ENCODE measurements around the gene CMTM4.

DNA sequence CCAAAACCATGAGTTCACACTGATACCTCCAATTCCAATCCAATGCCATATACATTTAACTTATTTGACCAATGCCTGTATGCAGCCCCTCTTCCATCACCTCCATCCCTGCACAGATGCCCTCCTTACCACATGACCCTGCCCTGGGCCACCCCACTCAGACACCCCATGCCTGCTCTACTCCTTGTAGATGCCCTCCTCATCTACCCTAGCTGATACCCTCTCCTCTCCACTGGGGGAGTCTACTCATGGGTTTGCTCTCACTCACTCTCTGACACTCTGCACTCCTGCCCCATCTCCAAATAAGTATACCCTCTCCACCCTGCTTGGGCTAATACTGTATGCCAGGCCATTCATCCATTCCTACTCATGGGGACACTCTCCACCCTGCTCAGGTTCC lies 16.0 kb upstream of the CMTM4 start:
- TF ChIP-seq, protein P1, sequence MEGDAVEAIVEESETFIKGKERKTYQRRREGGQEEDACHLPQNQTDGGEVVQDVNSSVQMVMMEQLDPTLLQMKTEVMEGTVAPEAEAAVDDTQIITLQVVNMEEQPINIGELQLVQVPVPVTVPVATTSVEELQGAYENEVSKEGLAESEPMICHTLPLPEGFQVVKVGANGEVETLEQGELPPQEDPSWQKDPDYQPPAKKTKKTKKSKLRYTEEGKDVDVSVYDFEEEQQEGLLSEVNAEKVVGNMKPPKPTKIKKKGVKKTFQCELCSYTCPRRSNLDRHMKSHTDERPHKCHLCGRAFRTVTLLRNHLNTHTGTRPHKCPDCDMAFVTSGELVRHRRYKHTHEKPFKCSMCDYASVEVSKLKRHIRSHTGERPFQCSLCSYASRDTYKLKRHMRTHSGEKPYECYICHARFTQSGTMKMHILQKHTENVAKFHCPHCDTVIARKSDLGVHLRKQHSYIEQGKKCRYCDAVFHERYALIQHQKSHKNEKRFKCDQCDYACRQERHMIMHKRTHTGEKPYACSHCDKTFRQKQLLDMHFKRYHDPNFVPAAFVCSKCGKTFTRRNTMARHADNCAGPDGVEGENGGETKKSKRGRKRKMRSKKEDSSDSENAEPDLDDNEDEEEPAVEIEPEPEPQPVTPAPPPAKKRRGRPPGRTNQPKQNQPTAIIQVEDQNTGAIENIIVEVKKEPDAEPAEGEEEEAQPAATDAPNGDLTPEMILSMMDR (IDR thresholded peaks at IDR 0.05): no peak
- no peak for TF ChIP-seq POLR2A (IDR thresholded peaks at IDR 0.05)

Data from sigmoid colon (tissue), 3 donors.